ENCODE data around the gene HDAC11.
A peak's percentile ranks its signal among the peaks of the same experiment; 100 is the strongest.
"Not testable (repeated sequence)": the region's sequence is repeated elsewhere in the genome, so short reads cannot be mapped to it uniquely, and the experiment has no call there.

The HDAC11 gene, protein sequence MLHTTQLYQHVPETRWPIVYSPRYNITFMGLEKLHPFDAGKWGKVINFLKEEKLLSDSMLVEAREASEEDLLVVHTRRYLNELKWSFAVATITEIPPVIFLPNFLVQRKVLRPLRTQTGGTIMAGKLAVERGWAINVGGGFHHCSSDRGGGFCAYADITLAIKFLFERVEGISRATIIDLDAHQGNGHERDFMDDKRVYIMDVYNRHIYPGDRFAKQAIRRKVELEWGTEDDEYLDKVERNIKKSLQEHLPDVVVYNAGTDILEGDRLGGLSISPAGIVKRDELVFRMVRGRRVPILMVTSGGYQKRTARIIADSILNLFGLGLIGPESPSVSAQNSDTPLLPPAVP

GRCh38 chr3:13479582-13480339 lies at the start of gene HDAC11:
Gene HDAC11 (plus strand): TSS chr3:13480306. CDS start chr3:13480348, 42 bp downstream.
- H3K36me3 Mint-ChIP-seq: no peaks in the 10 kb centered on the region
- H3K27ac Mint-ChIP-seq: peak within 1 kb of the TSS; percentile 82
- no peaks in the 10 kb centered on the region for H3K9me3 Mint-ChIP-seq
- H3K4me3 Mint-ChIP-seq: peak within 1 kb of the TSS; percentile 93
- ATAC-seq (ENCODE audit: low read depth) (peak; percentile 95), DNase-seq (ENCODE audit: low spot score in 2 of 2) (peak; percentile 94 to 97)
- H3K27me3 Mint-ChIP-seq: no peaks in the 10 kb centered on the region
- H3K4me1 Mint-ChIP-seq: peaks cover 10% of the 10 kb centered on the region

DNA sequence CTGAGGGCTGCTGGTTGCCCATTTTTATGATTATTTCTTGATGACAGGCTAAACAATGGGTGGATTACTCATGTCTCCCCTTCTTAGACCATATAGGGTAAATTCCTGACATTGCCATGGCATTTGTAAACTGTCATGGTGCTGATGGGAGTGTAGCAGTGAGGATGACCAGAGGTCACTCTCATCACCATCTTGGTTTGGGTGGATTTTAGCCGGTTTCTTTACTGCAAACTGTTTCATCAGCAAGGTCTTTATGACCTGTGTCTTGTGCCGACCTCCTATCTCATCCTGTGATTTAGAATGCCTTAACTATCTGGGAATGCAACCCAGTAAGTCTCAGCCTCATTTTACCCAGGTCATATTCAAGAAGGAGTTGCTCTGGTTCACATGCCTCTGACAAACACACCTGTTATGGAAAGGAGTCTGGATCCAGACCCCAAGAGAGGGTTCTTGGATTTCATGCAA lies 49.7 kb upstream of the HDAC11 start:
- H3K27ac Mint-ChIP-seq; H3K36me3 Mint-ChIP-seq; DNase-seq (ENCODE audit: low spot score in 2 of 2); H3K27me3 Mint-ChIP-seq; ATAC-seq (ENCODE audit: low read depth); H3K9me3 Mint-ChIP-seq; H3K4me1 Mint-ChIP-seq; H3K4me3 Mint-ChIP-seq: not testable (repeated sequence)

GRCh38 chr3:13432093-13432492 lies 48.0 kb upstream of the HDAC11 start:
- Mint-ChIP-seq H3K27ac (no peak overlapping the region), H3K4me1 (peaks cover 5% of the 10 kb centered on the region), H3K9me3 (no peaks in the 10 kb centered on the region), H3K4me3 (no peak overlapping the region), H3K36me3 (peaks cover 2% of the 10 kb centered on the region), H3K27me3 (no peaks in the 10 kb centered on the region)
- ATAC-seq (ENCODE audit: low read depth) (no peak), DNase-seq (ENCODE audit: low spot score in 2 of 2) (no peak)

- Mint-ChIP-seq H3K27me3 (no peaks in the 10 kb centered on the region), H3K27ac (no peak overlapping the region), H3K36me3 (peaks cover 2% of the 10 kb centered on the region), H3K4me1 (no peaks in the 10 kb centered on the region), H3K9me3 (no peaks in the 10 kb centered on the region), H3K4me3 (no peak overlapping the region)
- ATAC-seq (ENCODE audit: low read depth): no peak
- no peak for DNase-seq (ENCODE audit: low spot score in 2 of 2)
Observed at GRCh38 chr3:13433912-13434311, 46.2 kb upstream of the HDAC11 start.

DNA sequence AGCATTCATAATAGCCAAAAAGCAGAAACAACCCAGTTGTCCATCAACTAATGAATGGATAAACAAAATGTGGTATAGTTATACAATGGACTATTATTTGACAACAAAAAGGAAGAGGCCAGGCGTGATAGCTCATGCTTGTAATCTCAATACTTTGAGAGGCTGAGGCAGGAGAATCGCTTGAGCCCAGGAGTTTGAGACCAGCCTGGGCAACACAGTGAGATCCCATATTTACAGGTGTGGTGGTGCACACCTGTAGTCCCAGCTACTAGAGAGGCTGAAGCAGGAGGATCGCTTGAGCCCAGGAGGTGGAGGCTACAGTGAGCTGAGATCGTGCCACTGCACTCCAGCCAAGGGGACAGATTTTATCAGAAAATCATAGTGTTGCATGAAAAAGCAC lies 43.9 kb upstream of the HDAC11 start:
- not testable (repeated sequence) for DNase-seq (ENCODE audit: low spot score in 2 of 2); H3K27me3 Mint-ChIP-seq; H3K4me3 Mint-ChIP-seq; ATAC-seq (ENCODE audit: low read depth); H3K27ac Mint-ChIP-seq; H3K36me3 Mint-ChIP-seq; H3K4me1 Mint-ChIP-seq; H3K9me3 Mint-ChIP-seq

DNA sequence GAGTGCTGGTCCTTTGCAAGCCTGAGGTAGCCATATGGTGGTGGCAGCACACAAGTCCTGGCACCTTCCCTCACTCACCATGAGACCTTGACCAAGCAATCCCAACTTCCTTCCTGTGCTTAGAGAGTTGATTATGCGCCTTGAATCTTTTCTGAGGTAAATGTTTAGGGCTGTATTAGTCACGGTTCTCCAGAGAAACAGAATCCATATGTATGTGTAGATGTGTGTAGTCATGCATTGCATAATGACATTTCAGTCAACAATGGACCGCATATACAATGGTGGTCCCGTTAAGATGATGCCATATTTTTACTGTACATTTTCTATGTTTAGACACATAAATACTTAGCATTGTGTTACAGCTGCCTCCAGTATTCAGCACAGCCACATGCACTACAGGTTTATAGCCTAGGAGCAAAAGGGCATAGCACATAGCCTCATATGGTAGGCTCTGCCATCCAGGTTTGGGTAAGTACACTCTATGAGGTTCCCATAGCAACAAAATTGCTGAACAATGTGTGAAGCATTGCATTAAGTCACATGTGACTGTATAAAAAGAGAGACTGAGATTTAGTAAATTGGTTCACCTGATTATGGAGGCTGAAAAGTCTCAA lies 39.8 kb upstream of the HDAC11 start:
- Mint-ChIP-seq H3K27me3 (no peaks in the 10 kb centered on the region), H3K9me3 (no peaks in the 10 kb centered on the region), H3K27ac (no peak overlapping the region), H3K4me1 (no peaks in the 10 kb centered on the region), H3K36me3 (no peaks in the 10 kb centered on the region), H3K4me3 (no peak overlapping the region)
- DNase-seq (ENCODE audit: low spot score in 2 of 2) (no peak), ATAC-seq (ENCODE audit: low read depth) (no peak)

DNA sequence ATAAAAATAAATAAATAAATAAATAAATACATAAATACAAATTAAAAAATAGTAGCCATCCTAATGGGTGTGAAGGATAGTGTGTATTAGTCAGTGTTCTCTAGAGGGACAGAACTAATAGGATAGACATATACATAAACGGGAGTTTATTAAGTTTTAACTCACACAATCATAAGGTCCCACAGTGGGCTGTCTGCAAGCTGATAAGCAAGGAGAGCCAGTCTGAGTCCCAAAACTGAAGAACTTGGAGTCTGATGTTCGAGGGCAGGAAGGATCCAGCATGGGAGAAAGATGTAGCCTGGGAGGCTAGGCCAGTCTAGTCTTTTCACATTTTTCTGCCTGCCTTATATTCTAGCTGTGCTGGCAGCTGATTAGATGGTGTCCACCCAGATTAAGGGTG lies 37.2 kb upstream of the HDAC11 start:
- not testable (repeated sequence) for H3K27ac Mint-ChIP-seq; H3K4me1 Mint-ChIP-seq; DNase-seq (ENCODE audit: low spot score in 2 of 2); H3K36me3 Mint-ChIP-seq; H3K27me3 Mint-ChIP-seq; ATAC-seq (ENCODE audit: low read depth); H3K9me3 Mint-ChIP-seq; H3K4me3 Mint-ChIP-seq

GRCh38 chr3:13451301-13451673 lies 28.8 kb upstream of the HDAC11 start:
- Mint-ChIP-seq H3K4me1 (peaks cover 3% of the 10 kb centered on the region), H3K9me3 (no peaks in the 10 kb centered on the region), H3K27me3 (no peaks in the 10 kb centered on the region), H3K36me3 (no peaks in the 10 kb centered on the region), H3K4me3 (peak overlapping the region; percentile 90), H3K27ac (peak overlapping the region; percentile 51)
- peak in 1 of 2 donors; percentile 34 for DNase-seq (ENCODE audit: low spot score in 2 of 2)
- no peak for ATAC-seq (ENCODE audit: low read depth)

DNA sequence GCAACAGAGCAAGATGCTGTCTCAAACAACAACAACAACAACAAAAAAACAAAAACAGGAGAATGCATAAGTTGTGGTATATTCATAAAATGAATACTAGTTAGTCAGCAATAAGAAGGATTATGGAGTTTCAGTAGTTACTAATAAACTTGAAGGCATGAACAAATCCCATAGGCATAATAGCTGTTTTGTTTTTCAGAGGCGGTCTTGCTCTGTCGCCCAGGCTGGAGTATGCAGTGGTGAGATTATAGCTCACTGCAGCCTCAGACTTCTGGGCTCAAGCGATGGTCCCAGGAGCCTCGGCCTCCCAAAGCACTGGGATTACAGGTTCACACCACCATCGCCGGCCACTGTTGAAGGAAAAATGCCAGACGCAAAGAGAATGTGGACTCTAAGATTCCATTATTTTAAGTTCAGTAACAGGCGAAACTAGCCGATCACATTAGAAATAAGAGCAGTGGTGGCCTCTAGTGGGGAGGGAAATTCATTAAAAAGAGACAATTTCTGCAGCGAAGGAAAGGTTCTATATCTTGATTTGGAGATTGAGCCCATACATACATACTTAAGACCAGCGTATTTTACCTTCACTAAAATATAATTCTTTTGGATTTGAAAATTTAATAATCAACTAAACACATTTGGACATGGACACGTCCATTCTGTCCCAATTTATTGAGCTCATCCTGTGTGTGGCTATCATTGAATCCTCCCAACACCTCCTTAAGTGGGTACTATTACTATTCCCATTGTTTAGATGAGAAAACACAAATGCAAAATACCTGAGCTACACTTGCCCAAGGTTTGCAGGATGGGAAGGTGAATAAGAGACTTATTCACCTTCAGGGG lies 27.4 kb upstream of the HDAC11 start:
- peak overlapping the region; percentile 51 for H3K27ac Mint-ChIP-seq
- H3K4me1 Mint-ChIP-seq: peaks cover 3% of the 10 kb centered on the region
- no peaks in the 10 kb centered on the region for H3K36me3 Mint-ChIP-seq
- DNase-seq (ENCODE audit: low spot score in 2 of 2) (peak; percentile 44 to 51), ATAC-seq (ENCODE audit: low read depth) (peak; percentile 18)
- no peaks in the 10 kb centered on the region for H3K9me3 Mint-ChIP-seq
- peak overlapping the region; percentile 90 for H3K4me3 Mint-ChIP-seq
- no peaks in the 10 kb centered on the region for H3K27me3 Mint-ChIP-seq

GRCh38 chr3:13455644-13456043 lies 24.5 kb upstream of the HDAC11 start:
- Mint-ChIP-seq H3K27me3 (peaks cover 5% of the 10 kb centered on the region), H3K27ac (no peak overlapping the region), H3K36me3 (no peaks in the 10 kb centered on the region), H3K9me3 (no peaks in the 10 kb centered on the region), H3K4me3 (no peak overlapping the region), H3K4me1 (peaks cover 3% of the 10 kb centered on the region)
- ATAC-seq (ENCODE audit: low read depth): no peak
- DNase-seq (ENCODE audit: low spot score in 2 of 2): no peak

GRCh38 chr3:13457593-13457992 lies 22.5 kb upstream of the HDAC11 start:
- H3K27me3 Mint-ChIP-seq: peaks cover 9% of the 10 kb centered on the region
- H3K36me3 Mint-ChIP-seq: peaks cover 3% of the 10 kb centered on the region
- no peak overlapping the region for H3K4me3 Mint-ChIP-seq
- H3K9me3 Mint-ChIP-seq: no peaks in the 10 kb centered on the region
- H3K27ac Mint-ChIP-seq: no peak overlapping the region
- ATAC-seq (ENCODE audit: low read depth) (no peak), DNase-seq (ENCODE audit: low spot score in 2 of 2) (no peak)
- peaks cover 4% of the 10 kb centered on the region for H3K4me1 Mint-ChIP-seq

DNA sequence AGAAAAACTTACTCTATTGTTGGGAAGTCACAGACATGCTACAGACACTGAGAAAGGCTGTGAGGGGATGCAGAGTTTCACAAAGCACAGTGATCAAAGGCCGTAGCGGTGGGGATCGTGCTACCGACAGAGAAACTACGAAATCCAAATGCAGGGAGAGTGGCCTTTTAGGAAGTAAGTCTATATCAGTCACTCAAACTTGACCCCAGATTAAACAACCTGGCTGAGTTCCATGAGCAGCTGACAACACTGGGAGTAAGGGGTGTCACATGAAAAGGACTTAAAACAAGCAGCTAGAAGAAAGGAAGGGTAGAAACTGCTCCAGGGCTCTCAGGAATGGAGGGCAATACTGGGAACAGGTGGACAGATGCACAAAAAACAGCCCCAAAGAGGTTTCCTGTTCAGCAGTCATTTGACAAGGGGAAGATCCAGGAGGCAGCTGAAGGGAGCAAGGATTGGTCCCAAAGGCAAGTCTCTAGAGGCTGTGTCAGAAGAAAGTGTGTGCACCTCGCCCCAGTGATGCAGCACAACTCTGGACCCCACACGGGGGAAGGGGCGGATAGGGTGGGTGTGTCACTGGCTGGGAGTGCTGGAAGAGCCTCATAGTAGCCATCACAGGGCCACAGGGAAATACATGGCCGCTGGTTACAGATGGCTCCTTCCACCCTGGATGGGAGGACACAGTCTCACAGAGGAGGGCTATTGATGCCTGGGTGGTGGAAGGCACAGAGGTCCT lies 20.3 kb upstream of the HDAC11 start:
- H3K9me3 Mint-ChIP-seq: no peaks in the 10 kb centered on the region

DNA sequence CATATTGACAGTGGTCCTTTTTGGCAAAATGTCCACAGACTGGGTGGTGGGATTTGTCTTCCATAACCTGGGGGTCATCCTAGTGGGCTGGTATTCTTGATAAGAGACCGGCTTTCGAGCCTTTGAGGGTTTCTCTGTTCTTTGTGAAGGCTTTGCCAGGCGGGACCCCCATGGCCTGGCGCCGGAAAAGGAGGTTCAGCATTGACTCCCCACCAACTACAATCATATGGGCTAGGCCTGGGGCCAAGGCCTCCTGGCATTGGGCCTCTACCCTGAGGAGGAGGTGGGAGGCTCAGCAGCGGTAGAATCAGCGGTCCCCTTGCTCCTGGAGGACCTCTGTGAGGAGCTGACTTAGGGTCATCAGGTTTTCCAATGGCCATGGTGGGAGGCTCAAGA lies 19.8 kb upstream of the HDAC11 start:
- Mint-ChIP-seq H3K36me3 (peaks cover 3% of the 10 kb centered on the region), H3K4me1 (peaks cover 4% of the 10 kb centered on the region), H3K27ac (no peak overlapping the region), H3K9me3 (no peaks in the 10 kb centered on the region), H3K27me3 (peaks cover 12% of the 10 kb centered on the region), H3K4me3 (no peak overlapping the region)
- DNase-seq (ENCODE audit: low spot score in 2 of 2): no peak
- ATAC-seq (ENCODE audit: low read depth): no peak

More for the DNA sequence above, 20.3 kb upstream of the HDAC11 start:
- ATAC-seq (ENCODE audit: low read depth) (no peak), DNase-seq (ENCODE audit: low spot score in 2 of 2) (no peak)
- Mint-ChIP-seq H3K27me3 (peaks cover 12% of the 10 kb centered on the region), H3K36me3 (peaks cover 3% of the 10 kb centered on the region), H3K4me3 (no peak overlapping the region), H3K27ac (no peak overlapping the region), H3K4me1 (peaks cover 4% of the 10 kb centered on the region)
